GM18517 (cell line): ENCODE results near the gene PTPN7.
"Not testable (repeated sequence)": the region's sequence is repeated elsewhere in the genome, so short reads cannot be mapped to it uniquely, and the experiment has no call there.

Experiments used
- ATAC-seq: cut with Tn5 transposase; IDR thresholded peaks from one replicate; pipeline ENCODE4 v1.9.1; 2021; ENCODE audit warnings: mild to moderate bottlenecking, moderate library complexity; ENCODE audit not compliant: unreplicated experiment

PTPN7 gene

DNA sequence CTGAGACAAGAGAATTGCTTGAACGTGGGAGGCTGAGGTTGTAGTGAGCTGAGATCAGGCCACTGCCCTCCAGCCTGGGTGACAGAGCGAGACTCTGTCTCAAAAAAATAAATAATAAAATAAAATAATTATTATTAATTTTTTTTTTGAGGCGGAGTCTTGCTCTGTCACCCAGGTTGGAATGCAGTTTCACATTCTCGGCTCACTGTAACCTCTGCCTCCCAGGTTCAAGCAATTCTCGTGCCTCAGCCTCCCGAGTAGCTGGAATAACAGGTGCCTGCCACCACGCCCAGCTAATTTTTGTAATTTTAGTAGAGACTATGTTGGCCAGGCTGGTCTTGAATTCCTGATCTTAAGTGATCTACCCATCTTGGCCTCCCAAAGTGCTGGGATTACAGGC, 48.8 kb downstream of the PTPN7 start:
- not testable (repeated sequence) for ATAC-seq

DNA sequence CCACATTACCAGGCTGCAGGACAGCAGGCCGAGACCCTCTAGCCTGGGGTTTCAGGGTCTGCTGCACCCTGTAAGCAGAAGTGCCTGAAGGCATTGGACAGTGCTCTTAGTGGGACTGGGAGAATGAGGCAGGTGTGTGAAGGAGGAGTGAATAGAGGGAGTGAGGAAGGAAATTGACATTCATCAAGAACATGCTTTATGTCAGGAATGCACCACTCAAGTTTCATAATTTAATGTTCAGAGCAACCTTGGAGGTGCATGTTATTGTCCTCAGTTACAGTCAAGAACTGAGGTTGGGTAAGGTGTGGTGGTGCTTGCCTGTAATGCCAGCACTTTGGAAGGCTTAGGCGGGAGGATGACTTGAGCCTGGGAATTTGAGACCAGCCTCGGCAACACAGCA, 49.4 kb downstream of the PTPN7 start:
- ATAC-seq = no peak

DNA sequence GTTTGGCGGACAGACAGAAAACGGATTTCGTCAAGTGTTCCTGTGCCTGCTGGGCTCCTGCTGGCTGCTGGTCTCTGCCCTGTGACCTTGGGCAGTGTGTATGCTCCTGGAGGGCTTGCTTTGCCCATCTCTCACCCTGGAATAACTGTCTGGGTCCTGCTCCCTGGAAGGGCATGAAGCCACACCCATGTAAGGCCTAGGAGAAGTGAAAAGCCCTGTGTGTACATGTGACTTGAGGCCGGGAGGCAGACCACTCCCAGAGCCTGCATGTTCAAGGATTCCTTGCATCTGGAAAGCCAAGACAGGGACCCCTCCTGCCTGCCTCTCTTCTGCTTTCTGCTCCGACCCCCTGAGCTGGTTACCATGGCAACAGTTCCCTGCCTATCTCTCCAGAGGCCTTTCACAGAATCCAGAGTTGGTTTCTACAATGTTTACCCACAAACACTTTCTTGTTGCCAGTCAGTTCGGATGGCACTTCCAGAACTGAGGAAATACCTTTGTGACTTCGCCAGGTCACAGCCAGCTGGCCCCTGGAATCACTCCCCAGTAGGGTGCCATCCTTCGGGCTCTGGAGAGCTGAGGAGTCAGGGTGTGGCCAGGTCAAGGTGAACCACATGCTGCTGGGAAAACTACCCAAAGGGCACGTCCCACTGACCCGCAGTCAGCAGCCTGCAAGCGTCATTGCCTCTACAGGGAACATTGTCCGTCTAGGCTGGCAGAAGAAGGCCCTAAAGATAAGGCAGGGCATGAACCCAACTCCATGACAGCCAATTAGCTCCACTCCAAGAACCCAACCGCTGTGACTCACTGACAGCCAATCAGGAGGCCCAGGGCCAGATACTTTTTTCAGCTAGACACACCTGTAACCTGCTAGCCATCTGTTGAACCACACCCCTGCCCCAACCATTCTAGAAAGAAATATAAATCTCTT, 52.3 kb downstream of the PTPN7 start:
- no peak for ATAC-seq

DNA sequence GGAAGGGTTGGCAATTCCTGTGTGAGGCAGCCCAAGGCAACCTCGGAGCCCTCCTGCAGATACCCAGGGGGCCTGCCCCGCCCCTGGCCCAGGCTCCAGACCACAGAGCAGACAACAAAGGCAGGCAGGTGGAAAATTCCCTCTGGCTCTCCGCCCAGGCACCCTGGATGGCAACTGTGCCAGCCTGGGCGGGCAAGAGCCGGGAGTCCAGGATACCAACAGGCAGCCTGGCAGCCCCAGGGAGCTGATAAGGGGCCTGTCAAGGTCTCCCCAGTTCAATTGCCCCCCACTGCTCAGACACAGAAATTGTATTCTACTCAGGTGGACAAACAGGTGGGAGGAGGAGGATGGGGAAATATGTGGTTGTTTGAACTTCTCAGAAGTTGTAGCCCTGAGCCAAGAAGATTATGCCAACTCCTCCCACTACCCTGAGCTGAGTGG, 53.1 kb downstream of the PTPN7 start:
- ATAC-seq = no peak

DNA sequence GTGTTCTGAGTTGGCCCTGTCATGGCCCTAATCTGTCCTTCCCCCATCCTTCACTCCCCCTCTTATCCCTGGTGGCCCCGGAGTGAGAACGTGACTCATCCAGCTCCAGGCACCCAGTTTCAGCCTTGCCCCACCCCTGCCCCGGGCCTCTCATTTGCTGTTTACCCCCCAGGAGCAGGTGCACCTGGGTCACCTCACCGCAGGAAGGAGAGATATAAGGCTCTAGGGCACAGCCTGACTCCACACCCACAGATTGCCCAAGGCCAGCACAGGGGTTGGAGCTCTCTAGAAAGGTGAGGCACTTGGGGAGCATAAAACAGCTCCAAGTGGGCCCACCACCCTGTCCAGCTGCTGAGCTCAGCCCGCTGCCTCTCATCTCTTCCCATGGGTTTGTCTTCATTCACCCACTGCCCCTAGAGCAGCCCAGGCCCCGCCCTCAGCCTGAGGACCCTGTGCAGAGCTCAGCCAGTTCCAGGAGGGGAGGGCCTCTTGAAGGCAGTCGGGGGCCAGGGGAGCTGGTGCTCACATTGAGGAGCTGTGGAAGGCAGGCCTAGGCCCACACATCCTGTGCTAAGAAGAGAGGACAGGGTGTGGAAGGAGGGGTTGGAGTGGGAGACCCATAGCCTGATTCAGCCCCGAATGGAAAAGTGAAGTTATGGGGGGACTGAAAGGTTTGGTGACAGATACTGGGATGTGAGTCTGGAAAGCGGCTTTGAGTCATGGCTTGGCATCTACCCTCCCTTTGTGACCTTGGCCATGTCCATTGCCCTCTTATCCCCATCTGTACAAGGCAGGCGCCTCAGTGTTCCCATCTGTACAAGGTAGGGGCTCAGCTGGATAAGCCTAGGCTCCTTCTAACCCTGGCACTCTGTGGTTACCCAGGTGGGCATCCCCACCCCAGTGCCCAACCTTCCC, 53.8 kb downstream of the PTPN7 start:
- no peak for ATAC-seq

DNA sequence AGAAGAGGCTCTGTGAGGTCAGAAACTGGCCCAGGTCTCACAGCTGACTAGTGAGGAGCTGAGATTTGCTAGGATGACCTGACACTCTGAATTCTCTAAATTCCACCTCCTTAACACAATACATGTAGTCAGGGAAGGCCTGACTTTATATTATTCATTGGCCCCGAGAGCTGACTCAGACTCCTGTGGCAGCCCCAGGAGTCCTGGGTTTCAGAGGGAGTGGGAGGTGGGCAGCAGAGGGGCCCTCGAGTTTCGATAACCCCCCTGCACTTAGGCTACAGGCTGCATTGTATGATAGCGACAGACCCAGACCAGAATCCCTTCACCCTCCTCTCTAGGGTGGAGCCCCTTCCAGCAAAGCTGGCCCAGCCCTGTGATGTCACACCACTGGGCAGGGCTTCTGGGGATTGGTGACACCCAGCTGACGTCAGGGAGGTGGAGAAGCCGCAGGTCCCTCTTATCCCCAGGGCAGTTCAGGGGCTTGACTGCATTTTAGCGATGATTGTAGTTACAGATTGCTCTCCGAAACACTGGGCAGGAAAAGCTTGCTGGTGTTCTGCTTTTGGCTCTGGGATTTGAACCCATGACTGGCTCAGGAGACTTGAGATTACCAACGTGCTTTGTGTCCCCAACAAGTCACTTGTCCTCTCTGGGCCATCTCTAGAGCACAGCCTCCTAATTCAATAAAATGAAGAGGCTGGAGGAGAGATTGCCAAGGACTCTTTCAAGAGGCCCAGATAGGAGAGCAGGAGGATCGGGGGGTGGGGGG, 54.6 kb downstream of the PTPN7 start:
- ATAC-seq = no peak

DNA sequence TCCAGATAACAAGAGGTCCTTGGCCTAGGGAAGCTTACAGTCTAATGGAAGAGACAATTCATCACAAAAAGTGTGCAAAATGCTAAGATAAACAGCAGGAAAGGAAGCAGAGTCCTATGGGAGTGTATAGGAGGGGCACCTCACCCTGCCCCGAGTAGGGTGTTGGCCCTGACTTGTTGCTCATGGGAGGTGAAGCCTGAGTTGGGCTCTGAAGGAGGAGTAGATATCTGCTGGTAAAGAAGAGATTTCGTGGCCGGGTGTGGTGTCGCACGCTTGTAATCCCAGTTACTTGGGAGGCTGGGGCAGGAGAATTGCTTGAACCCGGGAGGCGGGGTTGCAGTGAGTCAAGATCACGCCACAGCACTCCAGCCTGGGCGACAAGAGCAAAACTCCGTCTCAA, 56.3 kb downstream of the PTPN7 start:
- no peak for ATAC-seq

DNA sequence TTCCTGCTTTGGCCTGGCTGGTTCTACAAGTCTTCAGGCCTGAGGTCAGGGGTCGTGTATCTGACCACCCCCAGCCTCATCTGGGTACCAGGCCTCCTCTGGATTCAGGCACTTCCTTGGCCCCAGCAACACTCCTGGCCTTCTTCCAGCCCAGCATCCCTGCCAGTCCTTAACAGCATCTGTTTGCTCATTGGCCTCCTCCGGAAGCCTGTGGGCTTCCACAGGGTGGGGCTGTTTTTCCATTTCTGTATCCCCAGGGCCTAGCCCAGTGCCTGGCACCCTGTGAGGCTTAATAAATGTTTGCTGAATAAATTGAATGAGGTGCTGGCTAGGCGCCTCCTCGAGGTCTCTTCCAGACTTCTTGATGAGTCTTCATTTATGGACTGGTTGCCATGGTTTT, 59.2 kb downstream of the PTPN7 start:
- ATAC-seq = no peak
